GM18520 (cell line): ENCODE measurements around the gene GRIK2.

ENCODE experiments used
- ATAC-seq: cut with Tn5 transposase; IDR thresholded peaks from one replicate; pipeline ENCODE4 v1.9.1; 2021; ENCODE audit not compliant: unreplicated experiment

Gene GRIK2

GRCh38 chr6:101534821-101535220, 141.3 kb downstream of the GRIK2 start:
- ATAC-seq: no peak

GRCh38 chr6:101537753-101538316, 144.3 kb downstream of the GRIK2 start:
- no peak for ATAC-seq

GRCh38 chr6:101539510-101540245, 146.2 kb downstream of the GRIK2 start:
- ATAC-seq: no peak

DNA sequence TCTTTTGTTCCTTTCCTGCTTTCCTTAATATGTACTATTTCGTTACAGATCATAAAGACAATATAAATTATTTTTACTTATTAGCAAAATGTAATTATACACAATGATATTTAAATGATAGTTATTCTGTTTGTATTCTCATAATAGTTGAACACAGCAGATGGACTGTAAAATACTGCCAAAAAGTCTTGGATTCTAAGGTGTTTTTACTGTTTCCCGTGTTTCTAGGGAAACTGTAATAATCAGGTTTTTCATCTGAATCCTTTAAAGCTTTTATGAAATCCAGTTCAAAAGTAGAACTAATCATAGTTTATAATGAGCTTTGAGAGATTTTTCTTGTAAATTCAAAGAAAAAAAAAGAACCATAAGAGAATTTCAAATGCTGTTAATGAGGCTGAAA, 148.4 kb downstream of the GRIK2 start:
- ATAC-seq: no peak

DNA sequence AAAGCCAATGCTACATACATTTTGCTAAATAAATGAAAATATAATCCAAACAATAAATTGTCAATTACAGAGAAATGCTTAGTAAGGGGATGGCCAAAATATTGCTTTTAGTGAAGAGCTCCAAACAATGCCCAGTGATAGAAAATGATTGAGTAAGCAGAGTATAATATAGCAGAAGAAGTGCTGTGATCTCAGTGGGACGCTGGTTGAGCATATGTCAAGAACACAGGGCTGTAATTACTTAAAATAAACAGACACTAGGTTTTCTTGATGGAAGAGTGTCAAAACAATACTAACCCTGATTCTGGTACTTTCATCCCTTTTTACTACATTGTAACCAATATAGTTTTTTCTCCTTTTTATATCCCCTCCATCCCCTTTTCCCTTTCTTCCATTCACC, 150.3 kb downstream of the GRIK2 start:
- no peak for ATAC-seq

GRCh38 chr6:101544286-101544685, 150.8 kb downstream of the GRIK2 start:
- no peak for ATAC-seq

GRCh38 chr6:101545191-101545590, 151.7 kb downstream of the GRIK2 start:
- ATAC-seq: no peak

DNA sequence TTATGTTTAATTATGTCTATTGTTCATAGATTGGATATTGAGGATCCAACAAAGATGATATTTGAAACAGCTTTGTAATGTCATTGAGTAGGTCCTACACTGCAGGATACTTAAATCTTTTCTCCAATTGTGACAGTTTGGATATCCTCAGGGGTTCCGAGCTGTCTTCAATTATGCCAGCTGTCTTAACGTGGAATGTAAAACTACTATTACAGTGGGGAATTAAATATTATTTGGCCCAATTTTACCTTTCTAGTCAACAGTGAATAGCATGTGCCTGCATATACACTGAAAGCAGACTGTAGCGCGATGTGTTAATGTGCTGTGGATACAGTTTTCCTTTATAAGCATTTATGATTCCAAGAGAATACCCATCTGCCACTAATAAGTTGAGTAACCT, 156.9 kb downstream of the GRIK2 start:
- no peak for ATAC-seq

- ATAC-seq: no peak
Observed at GRCh38 chr6:101554231-101554630, 160.7 kb downstream of the GRIK2 start.

DNA sequence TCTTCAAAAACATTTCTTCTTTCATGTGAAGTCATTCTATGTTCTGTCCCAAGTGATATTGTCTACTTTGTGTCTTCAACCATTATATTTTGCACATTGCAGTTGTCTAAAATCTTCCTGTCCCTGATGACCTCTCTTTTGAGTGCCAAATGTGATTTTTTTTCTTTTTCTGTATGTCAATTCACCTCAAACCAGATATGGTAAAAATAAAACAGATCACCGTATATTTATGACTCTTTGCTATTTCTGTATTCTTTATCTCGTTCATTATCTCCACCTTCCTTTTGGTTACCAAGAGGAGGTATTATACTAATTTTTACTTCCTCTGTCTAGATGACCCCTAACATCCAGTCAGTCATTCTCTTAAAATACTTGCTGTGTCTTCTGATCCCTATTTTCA, 165.2 kb downstream of the GRIK2 start:
- no peak for ATAC-seq

GRCh38 chr6:101572627-101573026, 179.1 kb downstream of the GRIK2 start:
- no peak for ATAC-seq

DNA sequence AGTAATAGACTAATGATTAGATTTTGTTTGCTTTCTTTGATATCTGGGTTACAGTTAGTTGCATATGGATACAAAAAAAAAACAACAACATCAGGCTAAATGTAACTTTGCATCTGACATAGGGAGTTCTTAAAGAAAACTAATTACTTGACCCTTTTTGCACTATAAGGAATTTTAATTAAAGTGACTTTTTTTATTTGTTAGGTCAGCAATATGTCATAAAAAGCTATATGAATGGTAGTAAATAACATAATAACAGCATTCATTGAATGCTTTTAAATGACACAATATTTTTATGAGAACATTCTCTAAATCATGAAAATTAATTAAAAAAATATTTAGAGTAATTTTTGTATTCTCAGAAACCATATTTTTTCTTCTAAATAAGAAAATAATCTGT, 183.6 kb downstream of the GRIK2 start:
- no peak for ATAC-seq

- ATAC-seq: no peak
Observed at GRCh38 chr6:101578306-101578705, 184.8 kb downstream of the GRIK2 start.

GRCh38 chr6:101582792-101583191, 189.3 kb downstream of the GRIK2 start:
- no peak for ATAC-seq

GRCh38 chr6:101585501-101585900, 192.0 kb downstream of the GRIK2 start:
- ATAC-seq: no peak

- ATAC-seq: no peak
Observed at GRCh38 chr6:101588343-101588742, 194.8 kb downstream of the GRIK2 start.

GRCh38 chr6:101595276-101595675, 201.8 kb downstream of the GRIK2 start:
- ATAC-seq: no peak

DNA sequence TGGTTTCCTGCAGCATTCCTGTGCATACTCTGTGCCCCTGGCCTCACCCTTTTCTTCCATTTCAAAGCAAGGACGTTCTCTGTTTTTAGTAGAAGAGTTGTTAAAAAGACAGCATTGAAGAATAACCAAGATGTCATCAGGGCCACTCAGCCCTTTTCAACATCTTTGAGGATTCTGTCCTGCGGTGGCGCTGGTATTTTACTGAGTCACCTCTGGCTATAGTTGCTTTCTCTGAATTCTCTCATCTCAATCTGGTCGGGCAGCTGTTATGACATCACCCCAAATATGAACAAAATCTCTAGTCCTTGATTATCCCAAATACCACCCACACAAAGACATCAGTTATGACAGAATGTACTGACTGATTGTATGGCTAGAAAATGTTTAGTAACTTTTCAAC, 204.2 kb downstream of the GRIK2 start:
- no peak for ATAC-seq

DNA sequence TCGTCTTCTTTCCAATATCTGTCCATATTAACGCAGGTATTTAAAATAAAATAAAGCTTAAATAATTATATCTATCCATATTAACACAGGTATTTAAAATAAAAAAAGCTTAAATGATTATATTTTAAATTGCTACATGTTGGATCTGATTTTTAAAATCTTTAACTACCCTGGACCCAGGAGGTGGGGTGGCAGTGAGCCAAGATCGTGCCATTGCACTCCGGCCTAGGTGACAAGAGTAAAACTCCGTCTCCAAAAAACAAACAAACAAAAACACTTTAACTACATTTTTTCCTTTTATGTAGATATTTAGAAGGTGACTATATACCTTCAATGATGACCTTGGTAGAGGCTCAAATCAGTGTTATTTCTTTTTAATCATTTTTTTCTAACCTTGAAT, 211.9 kb downstream of the GRIK2 start:
- no peak for ATAC-seq

- ATAC-seq: peak; percentile 90
Observed at GRCh38 chr6:101605874-101606273, 212.4 kb downstream of the GRIK2 start.

DNA sequence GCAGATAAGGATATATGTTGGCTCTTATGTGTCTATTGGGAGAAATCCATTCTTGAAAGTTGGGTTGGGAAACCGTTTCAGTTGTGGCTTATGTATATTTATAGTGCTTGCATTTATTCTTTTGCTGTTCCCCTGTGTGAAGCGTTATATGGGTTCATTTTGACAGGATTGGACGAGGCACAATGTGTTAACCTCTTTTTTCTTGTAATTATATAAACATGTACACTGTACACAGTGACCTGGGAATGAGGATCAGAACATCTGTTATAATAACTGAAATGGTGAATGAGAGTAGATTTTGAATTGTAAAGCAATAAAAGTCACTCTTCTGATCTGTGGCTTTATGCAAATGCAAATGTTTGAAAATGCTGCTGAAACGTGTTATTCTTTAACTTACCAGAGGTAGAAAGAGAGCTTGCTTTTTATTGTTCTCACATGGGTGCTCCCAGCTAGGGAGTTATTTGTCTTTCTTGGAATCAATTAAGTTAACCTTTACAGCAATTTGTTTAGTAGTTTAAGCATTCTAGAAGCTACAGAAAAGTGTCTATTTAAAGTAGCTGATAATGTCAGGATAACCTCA, 213.7 kb downstream of the GRIK2 start:
- no peak for ATAC-seq

- ATAC-seq: no peak
Observed at GRCh38 chr6:101608703-101609102, 215.2 kb downstream of the GRIK2 start.

- no peak for ATAC-seq
Observed at GRCh38 chr6:101613556-101613955, 220.0 kb downstream of the GRIK2 start.
